HepG2 (cell line): ENCODE results near the gene M1AP. TPM values are rescaled to one million over a fixed set of nuclear protein-coding genes. Genes with fewer than 3 reads are reported as not detected.

ENCODE experiments used
- ATAC-seq: fragments of 200-7000 bp; cut with Tn5 transposase; 3 replicates; pipeline ENCODE4 v1.9.1; 2020; ENCODE audit warnings: mild to moderate bottlenecking, moderate library complexity
- BruUV-seq: library from RNA; stranded (reverse); fragments of 400-500 nt; replicated peaks from 2 replicates; lab custom pipeline; 2021; lab: Mats Ljungman, UMichigan
- CTCF ChIA-PET: fragments of 300-600 bp; formaldehyde crosslinking; extraction: SDS; loops from one replicate; lab custom pipeline; 2021; ENCODE audit warnings: low total read pairs, inconsistent platforms, low intra/inter-chr PET ratio; lab: Yijun Ruan, JAX
- POLR2A ChIA-PET: fragments of 350-600 bp; sonication (Branson Sonifier 250); formaldehyde crosslinking; loops from one replicate; lab custom pipeline; 2020; ENCODE audit warnings: antibody characterized with exemption, inconsistent platforms; lab: Yijun Ruan, JAX
- DNase-seq: peaks from one replicate; pipeline ENCODE4 v3.0.0-alpha.2; 2015; ENCODE audit warnings: low spot score
- FAIRE-seq: peaks from 3 replicates; lab custom pipeline; 2011; peaks lifted over from hg19 to GRCh38; lab: Jason Lieb, UNC
- H2AFZ ChIP-seq: one replicate; pipeline ENCODE4 v1.6.1; 2011; ENCODE audit warnings: low read length, inconsistent platforms
- H3K27ac ChIP-seq: fragments of 300-600 bp; 3 replicates; pipeline ENCODE4 v1.8.0; 2011; ENCODE audit warnings: mixed run types, mild to moderate bottlenecking, mixed read lengths, low read length, inconsistent platforms; ENCODE audit not compliant: insufficient read depth; ENCODE audit errors: extremely low read length
- H3K27me3 ChIP-seq, 2 experiments: fragments of 200-600 bp in 1 of 2; 2 replicates in 1 of 2; 3 replicates in 1 of 2; pipeline versions ENCODE4 v1.6.0 to v1.8.0; 2011; ENCODE audit warnings: low read length in 2 of 2, mild to moderate bottlenecking in 2 of 2, moderate library complexity in 2 of 2, inconsistent platforms in 1 of 2; ENCODE audit not compliant: insufficient read depth in 2 of 2, control insufficient read depth in 1 of 2
- H3K36me3 ChIP-seq, 2 experiments: fragments of 200-600 bp in 1 of 2; replicated peaks in 1 of 2; 2 replicates in 1 of 2; 3 replicates in 1 of 2; pipeline versions ENCODE4 v1.5.1 to v1.8.0; 2011; ENCODE audit warnings: low read length in 2 of 2, inconsistent platforms in 1 of 2; ENCODE audit not compliant: insufficient read depth in 2 of 2, control insufficient read depth in 1 of 2
- H3K4me1 ChIP-seq: 2 replicates; pipeline ENCODE4 v1.5.1; 2012; ENCODE audit warnings: low read length, inconsistent platforms; ENCODE audit not compliant: insufficient read depth
- H3K4me2 ChIP-seq: 2 replicates; pipeline ENCODE4 v1.6.0; 2011; ENCODE audit warnings: low read depth, low read length, inconsistent platforms
- H3K4me3 ChIP-seq, 3 experiments: fragments of 200-600 bp in 1 of 3; sonication (generic), shearing (Covaris generic) in 1 of 3; replicated peaks in 1 of 3; 2 replicates each; pipeline ENCODE4 v1.5.1; 2011 to 2016; ENCODE audit warnings: low read length in 3 of 3, inconsistent platforms in 2 of 3, low read depth in 2 of 3, mild to moderate bottlenecking in 2 of 3, control low read depth in 1 of 3, mixed read lengths in 1 of 3; ENCODE audit not compliant: insufficient read depth in 1 of 3
- H3K79me2 ChIP-seq: one replicate; pipeline ENCODE4 v1.6.1; 2011; ENCODE audit warnings: low read length, inconsistent platforms; ENCODE audit not compliant: insufficient read depth
- H3K9ac ChIP-seq: 2 replicates; pipeline ENCODE4 v1.6.0; 2011; ENCODE audit warnings: mild to moderate bottlenecking, low read depth, low read length, inconsistent platforms; ENCODE audit not compliant: insufficient read depth
- H3K9me3 ChIP-seq: 2 replicates; pipeline ENCODE4 v1.5.1; 2012; ENCODE audit warnings: mild to moderate bottlenecking, low read length
- H4K20me1 ChIP-seq: 2 replicates; pipeline ENCODE4 v1.6.0; 2011; ENCODE audit warnings: inconsistent platforms, mild to moderate bottlenecking, low read length, moderate library complexity; ENCODE audit not compliant: insufficient read depth
- ATF5 ChIP-seq: sonication (generic); formaldehyde crosslinking; IDR thresholded peaks from 2 replicates; pipeline ENCODE4 v1.4.0; 2020; ENCODE audit warnings: mild to moderate bottlenecking, low read depth, missing genetic modification reagents
- BRD4 ChIP-seq: sonication (generic); formaldehyde crosslinking; IDR thresholded peaks from 2 replicates; pipeline ENCODE4 v1.4.0; 2020; ENCODE audit warnings: missing genetic modification reagents
- GLI4 ChIP-seq: sonication (generic); formaldehyde crosslinking; IDR thresholded peaks from 2 replicates; pipeline ENCODE4 v1.5.1; 2020; ENCODE audit warnings: missing genetic modification reagents, mild to moderate bottlenecking, moderate library complexity, borderline replicate concordance
- MIER3 ChIP-seq: IDR thresholded peaks from 2 replicates; pipeline ENCODE4 v1.6.1; 2016; ENCODE audit warnings: missing compliant biosample characterization, borderline replicate concordance
- RORA ChIP-seq: sonication (generic); formaldehyde crosslinking; IDR thresholded peaks from 2 replicates; pipeline ENCODE4 v1.5.0; 2020; ENCODE audit warnings: mild to moderate bottlenecking, missing genetic modification reagents, moderate library complexity
- SETDB1 ChIP-seq: sonication (generic); formaldehyde crosslinking; IDR thresholded peaks from 2 replicates; pipeline ENCODE4 v1.5.1; 2020; ENCODE audit warnings: missing genetic modification reagents, mild to moderate bottlenecking, borderline replicate concordance
- SMAD9 ChIP-seq: sonication (generic); formaldehyde crosslinking; IDR thresholded peaks from 2 replicates; pipeline ENCODE4 v1.5.1; 2020; ENCODE audit warnings: mild to moderate bottlenecking, missing genetic modification reagents
- SOX6 ChIP-seq, 2 experiments: fragments of 450-650 bp in 1 of 2; sonication (generic) in 1 of 2; formaldehyde crosslinking in 1 of 2; IDR thresholded peaks; 2 replicates each; pipeline versions ENCODE4 v1.4.0 to v1.6.1; 2017 to 2020; ENCODE audit warnings: antibody characterized with exemption in 1 of 2, mild to moderate bottlenecking in 1 of 2, missing genetic modification reagents in 1 of 2
- U2AF1 ChIP-seq: fragments of 200-400 bp; formaldehyde crosslinking; optimal IDR thresholded peaks from 2 replicates; pipeline ENCODE3; 2017; ENCODE audit warnings: mild to moderate bottlenecking, low read depth, low read length
- ZBTB38 ChIP-seq: sonication (generic); formaldehyde crosslinking; IDR thresholded peaks from 2 replicates; pipeline ENCODE4 v1.5.1; 2020; ENCODE audit warnings: mild to moderate bottlenecking, missing genetic modification reagents
- ZC3H13 ChIP-seq: sonication (generic); formaldehyde crosslinking; IDR thresholded peaks from 2 replicates; pipeline ENCODE4 v1.8.1; 2023; ENCODE audit warnings: mild to moderate bottlenecking, missing genetic modification reagents, moderate library complexity
- ZMYM3 ChIP-seq: sonication (generic); formaldehyde crosslinking; IDR thresholded peaks from 2 replicates; pipeline ENCODE4 v1.5.1; 2020; ENCODE audit warnings: mild to moderate bottlenecking, missing genetic modification reagents
- ZNF362 ChIP-seq: sonication (generic); formaldehyde crosslinking; IDR thresholded peaks from 2 replicates; pipeline ENCODE4 v1.4.0; 2020; ENCODE audit warnings: missing genetic modification reagents, mild to moderate bottlenecking, borderline replicate concordance
- ZNF552 ChIP-seq: sonication (generic); formaldehyde crosslinking; IDR thresholded peaks from 2 replicates; pipeline ENCODE4 v1.9.0; 2022; ENCODE audit warnings: missing genetic modification reagents, mild to moderate bottlenecking, borderline replicate concordance
- ZNF713 ChIP-seq: sonication (generic); formaldehyde crosslinking; IDR thresholded peaks from 2 replicates; pipeline ENCODE4 v1.4.0; 2020; ENCODE audit warnings: mild to moderate bottlenecking, missing genetic modification reagents
- ZNF790 ChIP-seq: sonication (generic); formaldehyde crosslinking; IDR thresholded peaks from 2 replicates; pipeline ENCODE4 v1.8.0; 2022; ENCODE audit warnings: missing genetic modification reagents, mild to moderate bottlenecking, borderline replicate concordance
- ZNF816 ChIP-seq: sonication (generic); formaldehyde crosslinking; IDR thresholded peaks from 2 replicates; pipeline ENCODE4 v1.8.0; 2022; ENCODE audit warnings: missing genetic modification reagents, mild to moderate bottlenecking, borderline replicate concordance
- ZNF839 ChIP-seq: sonication (generic); formaldehyde crosslinking; IDR thresholded peaks from 2 replicates; pipeline ENCODE4 v1.4.0; 2020; ENCODE audit warnings: missing genetic modification reagents, mild to moderate bottlenecking, borderline replicate concordance
- WGBS: methylation state at CpG from one replicate; pipeline ENCODE4 v1.1.6; 2017; ENCODE audit warnings: low lambda C conversion rate; 5-methylcytosine and 5-hydroxymethylcytosine counted together
- in situ Hi-C: cut with HindIII; loops from 2 replicates; pipeline ENCODE4 v1.10.0; 2017; ENCODE audit warnings: low pct_unique_long_range_greater_than_20kb; ENCODE audit not compliant: extremely low pct_ligation_motif_present
- intact Hi-C: fragments of 100-400 bp; cut with micrococcal nuclease; formaldehyde crosslinking; loops from one replicate; pipeline ENCODE4 v1.10.0; 2022; ENCODE audit not compliant: unreplicated experiment
- polyA plus RNA-seq, 8 experiments: library from polyadenylated mRNA; depleted of rRNA in 3 of 8; stranded (reverse) in 7 of 8; unstranded in 1 of 8; fragments of >200 nt; fragmentation: Illumina TruSeq in 4 of 8; extraction: Trizol in 4 of 8; gene quantifications; 2 replicates each; pipeline versions ENCODE4 v1.2.1 to v1.2.3, GENCODE V29; 2011 to 2016; ENCODE audit warnings: low read depth in 4 of 8, missing spikeins in 1 of 8, mixed read lengths in 1 of 8; ENCODE audit not compliant: insufficient read depth in 1 of 8
- total RNA-seq, 5 experiments: library from RNA; depleted of rRNA; stranded (reverse); fragments of >200 nt; fragmentation: Illumina TruSeq; extraction: Trizol; gene quantifications; 2 replicates each; pipeline ENCODE4 v1.2.3, GENCODE V29; 2016; ENCODE audit warnings: low read depth in 1 of 5

The M1AP gene
- total and polyA plus RNA-seq, 2 of the 13 experiments (the other 11 are each of a cell fraction or from before 2014, with no cell fraction given), result not detected

- TF ChIP-seq BRD4 (CRISPR knock-in tag), result peak; percentile 79; the same call in 1 of the 2 replicates
- no peak; the same call in 1 of the 2 replicates for TF ChIP-seq MIER3
Observed at GRCh38 chr2:74653985-74654882, 6.1 kb upstream of the M1AP start, which contains the start of gene SEMA4F (continued).

GRCh38 chr2:74653589-74653984, 5.5 kb upstream of the M1AP start:
- no peaks in the 10 kb centered on the region for H4K20me1 ChIP-seq
- 34% methylated on average over 15 of the region's 15 CpGs for WGBS
- H3K4me3 ChIP-seq, result peak overlapping the region; percentile 65 to 89 (median 78)
- ATAC-seq (peak; percentile 33), FAIRE-seq (no peak), DNase-seq (no peak)
- peaks cover 19% of the 10 kb centered on the region for H3K4me1 ChIP-seq
- in situ Hi-C loops, result no loop called here
- peak overlapping the region; percentile 100 for H3K4me2 ChIP-seq
- no peaks in the 10 kb centered on the region for H3K79me2 ChIP-seq
- BruUV-seq, result no TSS peak
- intact Hi-C loops, result no loop called here
- H3K27ac ChIP-seq, result no peak overlapping the region
- H3K9me3 ChIP-seq, result no peaks in the 10 kb centered on the region
- H3K9ac ChIP-seq, result peak overlapping the region; percentile 50; the same call in 1 of the 2 replicates
- no peaks in the 10 kb centered on the region; a peak in 1 of 5 replicates for H3K36me3 ChIP-seq
- peak overlapping the region; percentile 73 for H2AFZ ChIP-seq
- peaks cover 0 to 5% of the 10 kb centered on the region in 2 experiments; a peak in 1 of 5 replicates for H3K27me3 ChIP-seq
- ChIA-PET CTCF (no interaction called here), POLR2A (interaction anchor here (0.7 to 1.2 kb wide), 6 partner anchors 30 to 224 kb away, joined by 3 to 4 read pairs (median 3); partner anchors contain the start of genes AUP1 and HTRA2)
- TF ChIP-seq ZBTB38 (0 out of 2 replicates have a peak, but pooled peaks have one; percentile 19), ZNF839 (CRISPR knock-in tag) (peak; percentile 8; the same call in 1 of the 2 replicates), ZC3H13 (no peak), RORA (CRISPR knock-in tag) (no peak), ZNF713 (0 out of 2 replicates have a peak, but pooled peaks have one; percentile 5), SETDB1 (CRISPR knock-in tag) (0 out of 2 replicates have a peak, but pooled peaks have one; percentile 46), GLI4 (CRISPR knock-in tag) (no peak), ZNF790 (peak; percentile 9; the same call in 1 of the 2 replicates), SOX6 (IDR thresholded peaks at IDR 0.05) (no peak), SOX6 (CRISPR knock-in tag; IDR thresholded peaks at IDR 0.05) (no peak), ZNF362 (CRISPR knock-in tag) (peak; percentile 15; the same call in 1 of the 2 replicates), ZMYM3 (peak; percentile 58; the same call in 1 of the 2 replicates), ATF5 (0 out of 2 replicates have a peak, but pooled peaks have one; percentile 2), ZNF552 (CRISPR knock-in tag) (0 out of 2 replicates have a peak, but pooled peaks have one; percentile 38), ZNF816 (CRISPR knock-in tag) (no peak), SMAD9 (CRISPR knock-in tag) (peak; percentile 25; the same call in 1 of the 2 replicates), U2AF1 (no peak)
